ENCODE measurements around the gene WDR93.

GRCh38 chr15:89667706-89667960 is 23.0 kb upstream of the WDR93 start:
- TF ChIP-seq CTCF (IDR thresholded peaks at IDR 0.05; ENCODE audit: low read depth, low read length, missing input control) (no peak), YY1 (IDR thresholded peaks at IDR 0.05) (no peak), RAD21 (IDR thresholded peaks at IDR 0.05) (no peak), HNF4A (conservative IDR thresholded peaks at IDR 0.05) (no peak), JUND (IDR thresholded peaks at IDR 0.05) (no peak), FOXA1 (IDR thresholded peaks at IDR 0.05) (no peak), TAF1 (conservative IDR thresholded peaks at IDR 0.05) (no peak), EGR1 (IDR thresholded peaks at IDR 0.05; ENCODE audit: low read depth in 2 of 2) (no peak)
